ENCODE measurements around the gene POLD4. TPM values are rescaled to one million over a fixed set of nuclear protein-coding genes. Genes with fewer than 3 reads are reported as not detected.

POLD4 gene
- total and polyA plus RNA-seq, 2 of the 13 experiments (the other 11 are each of a cell fraction or from before 2014, with no cell fraction given), result 10.5 to 27.4 TPM

GRCh38 chr11:67391304-67392182 is 38.2 kb upstream of the POLD4 start, which contains the start of gene RAD9A (continued):
- TF ChIP-seq HIVEP1 (CRISPR knock-in tag; IDR thresholded peaks at IDR 0.05) (peak; percentile 97), ARHGAP35 (CRISPR knock-in tag; IDR thresholded peaks at IDR 0.05; ENCODE audit: borderline replicate concordance) (peak; percentile 95), TFDP1 (CRISPR knock-in tag; IDR thresholded peaks at IDR 0.05; ENCODE audit: borderline replicate concordance) (peak; percentile 95), SCMH1 (CRISPR knock-in tag; IDR thresholded peaks at IDR 0.05; ENCODE audit: borderline replicate concordance) (no peak), ARID2 (CRISPR knock-in tag; IDR thresholded peaks at IDR 0.05; ENCODE audit: borderline replicate concordance) (peak; percentile 91; the same call in 1 of the 2 replicates), CENPT (CRISPR knock-in tag; IDR thresholded peaks at IDR 0.05; ENCODE audit: low read depth) (no peak), ATF2 (CRISPR knock-in tag; IDR thresholded peaks at IDR 0.05) (peak; percentile 76), ZNF775 (CRISPR knock-in tag; IDR thresholded peaks at IDR 0.05; ENCODE audit: borderline replicate concordance) (no peak; the same call in 1 of the 2 replicates), RFX1 (IDR thresholded peaks at IDR 0.05) (no peak), GPBP1L1 (CRISPR knock-in tag; IDR thresholded peaks at IDR 0.05) (no peak), ZBTB38 (CRISPR knock-in tag; IDR thresholded peaks at IDR 0.05) (peak; percentile 79; the same call in 1 of the 2 replicates), ETV5 (CRISPR knock-in tag; IDR thresholded peaks at IDR 0.05; ENCODE audit: borderline replicate concordance) (peak; percentile 77), MLLT10 (CRISPR knock-in tag; IDR thresholded peaks at IDR 0.05) (no peak), RBAK (CRISPR knock-in tag; IDR thresholded peaks at IDR 0.05) (no peak), TRAFD1 (CRISPR knock-in tag; IDR thresholded peaks at IDR 0.05; ENCODE audit: borderline replicate concordance) (no peak), IRF9 (CRISPR knock-in tag; IDR thresholded peaks at IDR 0.05; ENCODE audit: borderline replicate concordance) (peak; percentile 86; the same call in 1 of the 2 replicates), ZNF326 (CRISPR knock-in tag; IDR thresholded peaks at IDR 0.05; ENCODE audit: borderline replicate concordance) (no peak), ZNF737 (CRISPR knock-in tag; IDR thresholded peaks at IDR 0.05; ENCODE audit: borderline replicate concordance) (0 out of 2 replicates have a peak, but pooled peaks have one; percentile 15), IKZF1 (IDR thresholded peaks at IDR 0.05) (no peak)
